GM21360 (cell line): ENCODE measurements around the gene NR4A3.
"Not testable (repeated sequence)": the region's sequence is repeated elsewhere in the genome, so short reads cannot be mapped to it uniquely, and the experiment has no call there.

ENCODE experiments used
- ATAC-seq: cut with Tn5 transposase; IDR thresholded peaks from one replicate; pipeline ENCODE4 v1.9.1; 2021; ENCODE audit warnings: mild to moderate bottlenecking, moderate library complexity; ENCODE audit not compliant: unreplicated experiment

The NR4A3 gene

DNA sequence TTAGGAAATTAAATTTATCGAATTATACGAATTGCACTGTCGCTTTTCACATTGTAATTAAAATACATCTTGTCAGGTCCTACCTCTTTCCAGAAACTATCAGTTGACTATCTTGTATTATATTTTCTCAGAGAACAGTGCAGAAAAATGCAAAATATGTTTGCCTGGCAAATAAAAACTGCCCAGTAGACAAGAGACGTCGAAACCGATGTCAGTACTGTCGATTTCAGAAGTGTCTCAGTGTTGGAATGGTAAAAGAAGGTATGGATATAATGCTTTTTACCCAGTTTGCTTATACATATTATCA, 10.8 kb downstream of the NR4A3 start:
- ATAC-seq: no peak

DNA sequence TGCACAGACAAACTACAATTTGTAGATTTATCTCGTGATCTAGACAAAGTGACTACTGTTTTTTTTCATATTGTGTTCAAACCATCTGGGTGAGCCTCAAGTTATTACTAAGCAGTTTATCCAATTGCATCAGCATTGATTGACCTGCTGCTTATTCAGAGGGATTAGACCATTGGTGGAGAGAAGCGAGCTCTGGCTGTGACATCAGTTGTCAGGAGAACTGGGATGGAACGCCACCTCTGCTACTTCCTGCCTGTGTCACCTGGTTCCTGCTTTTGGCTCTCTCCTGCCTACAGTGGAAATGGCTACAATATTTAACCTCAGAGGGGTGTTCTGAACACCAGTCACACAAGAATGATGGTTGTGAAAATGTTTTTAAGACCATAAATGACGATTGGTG, 12.1 kb downstream of the NR4A3 start:
- no peak for ATAC-seq

DNA sequence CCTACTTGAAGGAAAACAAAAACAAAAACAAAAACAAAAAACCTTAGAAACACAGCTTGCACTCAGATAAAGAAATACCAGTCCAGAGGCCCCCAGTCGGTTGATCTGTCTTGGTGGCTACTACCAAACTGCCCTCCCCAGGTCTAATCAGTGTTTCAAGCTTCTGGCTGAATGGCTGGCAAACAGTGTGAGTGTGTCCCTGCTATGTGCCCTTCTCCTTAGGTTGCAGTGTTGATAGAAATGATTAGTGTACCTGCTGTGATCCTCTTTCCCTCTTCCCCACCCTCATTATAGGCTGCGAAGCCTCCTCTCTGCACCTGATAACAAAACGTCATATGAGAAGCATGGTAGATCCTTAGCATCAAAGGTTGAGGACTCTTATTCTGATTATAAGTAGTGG, 12.8 kb downstream of the NR4A3 start:
- ATAC-seq: no peak

DNA sequence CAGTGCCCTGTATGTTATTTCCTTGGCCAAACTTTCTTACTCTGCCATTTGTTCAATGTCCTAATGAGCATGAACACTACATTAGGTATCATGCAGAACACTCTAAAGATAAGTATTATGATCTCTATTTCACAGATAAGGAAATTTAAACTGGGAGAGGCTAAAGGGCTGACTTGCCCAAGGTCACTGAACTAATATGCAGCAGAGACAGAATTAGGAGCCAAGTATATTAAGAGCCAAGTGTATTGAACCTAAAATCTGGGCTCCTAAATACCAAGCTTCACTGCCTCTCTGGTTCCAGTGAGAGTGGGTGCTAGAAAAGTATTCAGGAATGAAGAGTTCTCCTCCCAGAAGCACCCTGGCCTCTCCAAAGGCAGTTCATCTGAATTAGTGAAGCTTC, 13.5 kb downstream of the NR4A3 start:
- ATAC-seq: no peak

DNA sequence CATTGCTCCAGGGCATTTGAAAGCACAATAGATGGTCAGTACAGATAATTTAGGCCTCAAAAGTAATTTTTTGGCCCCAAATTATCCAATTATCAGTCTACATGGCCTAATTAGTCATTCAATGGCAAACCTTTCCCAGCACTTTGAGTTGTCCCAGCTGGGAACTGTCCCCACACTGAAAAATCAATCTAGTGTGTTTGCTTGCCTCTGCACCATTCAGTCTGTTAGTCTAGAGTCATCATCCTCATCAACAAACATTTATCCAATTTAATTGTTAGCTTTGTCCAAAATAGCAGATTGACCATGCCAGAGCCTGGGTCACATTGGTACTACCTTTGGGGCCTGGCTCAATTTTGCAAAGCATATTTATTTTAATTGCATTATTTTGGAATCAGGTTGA, 13.9 kb downstream of the NR4A3 start:
- no peak for ATAC-seq

DNA sequence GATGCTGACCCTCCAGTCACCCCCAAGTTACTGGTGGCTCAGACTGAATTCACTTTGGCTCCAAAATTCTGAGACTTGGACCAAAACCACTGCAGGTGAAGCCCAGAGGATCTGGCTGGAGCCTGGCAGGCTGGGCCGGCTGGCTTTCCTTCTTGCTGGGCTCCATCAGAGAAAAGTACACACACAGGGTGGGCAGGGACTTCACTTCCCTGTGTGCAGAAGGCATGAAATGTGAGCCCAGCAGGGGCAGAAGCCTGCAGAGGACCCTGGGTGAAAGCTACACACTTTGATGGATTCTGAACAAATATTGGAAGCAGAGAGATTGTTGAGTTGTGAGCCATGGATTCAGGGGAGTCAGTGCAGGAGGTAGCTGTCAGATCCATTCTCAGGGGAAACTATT, 18.4 kb downstream of the NR4A3 start:
- ATAC-seq: no peak

DNA sequence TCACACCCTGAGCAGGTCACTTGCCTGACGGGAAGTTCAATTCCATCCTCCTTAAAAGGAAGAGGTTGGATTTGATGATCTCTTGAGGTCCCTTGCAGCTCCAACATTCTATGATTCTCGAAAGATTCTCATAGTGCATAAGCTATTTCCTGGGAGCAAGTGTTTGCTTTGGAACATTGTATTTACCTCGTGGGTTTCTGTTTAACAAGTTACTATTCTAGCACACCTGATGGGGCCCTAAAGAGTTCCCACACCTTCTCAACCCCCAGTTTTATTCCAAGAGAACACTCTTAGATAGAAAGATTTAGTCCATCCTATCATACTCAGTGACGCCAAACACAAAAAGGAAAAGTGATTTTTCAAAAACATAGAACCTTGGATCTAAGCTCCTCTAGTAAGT, 23.4 kb downstream of the NR4A3 start:
- ATAC-seq: no peak

DNA sequence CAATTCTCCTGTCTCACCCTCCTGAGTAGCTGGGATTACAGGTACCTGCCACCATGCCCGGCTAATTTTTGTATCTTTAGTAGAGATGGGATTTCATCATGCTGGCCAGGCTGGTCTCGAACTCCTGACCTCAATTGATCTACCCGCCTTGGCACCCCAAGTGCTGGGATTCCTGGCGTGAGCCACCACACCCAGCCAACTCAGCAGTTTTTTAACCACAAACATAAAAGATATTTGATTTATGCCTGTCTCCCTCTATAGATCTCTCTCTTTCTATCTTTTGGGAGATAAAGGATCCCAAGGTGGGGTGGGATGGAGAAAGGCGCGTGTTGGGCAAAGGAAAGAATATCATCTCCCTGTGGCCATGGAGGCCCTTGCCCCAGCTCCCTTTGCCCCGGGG, 26.8 kb downstream of the NR4A3 start:
- ATAC-seq: no peak

DNA sequence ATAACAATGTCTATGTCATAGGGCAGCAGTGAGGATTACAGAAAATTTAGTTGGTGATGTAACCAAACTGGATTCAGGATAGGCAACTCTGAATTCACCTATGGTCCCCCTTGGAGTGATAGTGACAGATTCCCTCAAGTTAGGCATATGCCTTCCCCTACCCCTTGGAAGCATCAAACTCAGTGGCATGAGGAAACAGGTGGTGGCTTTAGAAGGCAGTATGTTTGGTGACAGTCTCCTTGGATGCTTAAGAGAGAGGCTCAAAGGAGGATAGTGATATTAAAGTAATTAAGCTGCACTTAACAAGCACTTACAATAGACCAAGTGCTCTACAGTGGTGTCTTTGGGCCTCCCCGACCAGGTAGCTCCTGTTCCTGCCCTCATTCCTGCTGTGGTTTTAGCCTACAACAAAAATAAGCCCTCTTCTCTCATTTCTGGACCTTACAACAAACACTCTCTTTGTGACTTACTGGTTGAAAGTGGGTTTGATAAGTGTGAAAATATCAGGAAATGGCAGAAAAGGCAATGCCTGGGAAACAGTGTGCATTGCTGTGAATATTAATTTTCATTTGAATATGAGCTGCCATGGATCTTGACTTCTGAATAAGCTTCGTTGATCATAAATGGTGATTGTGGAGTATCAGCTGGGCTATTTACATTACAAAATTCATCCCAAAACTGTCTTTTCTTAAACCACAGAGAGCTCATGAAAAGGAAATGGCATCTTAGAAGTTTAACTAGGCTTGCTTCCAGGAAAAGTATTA, 29.2 kb downstream of the NR4A3 start:
- ATAC-seq: no peak

DNA sequence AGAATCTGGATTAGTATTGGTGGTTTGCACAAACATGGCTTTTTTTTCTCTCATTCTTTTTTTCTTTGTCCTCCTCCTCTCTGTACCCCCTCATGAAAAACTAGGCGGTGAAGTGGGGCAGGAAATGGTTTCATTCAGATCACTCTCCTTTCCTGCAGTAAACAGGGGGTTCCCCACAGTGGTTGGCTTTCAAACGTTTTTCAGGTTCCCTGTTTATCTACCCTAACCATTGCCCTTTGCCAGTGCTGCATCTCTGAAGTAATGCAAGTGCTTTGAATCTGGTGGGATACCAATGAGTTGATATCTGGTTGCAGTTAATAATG, 29.8 kb downstream of the NR4A3 start:
- ATAC-seq: peak; percentile 88

DNA sequence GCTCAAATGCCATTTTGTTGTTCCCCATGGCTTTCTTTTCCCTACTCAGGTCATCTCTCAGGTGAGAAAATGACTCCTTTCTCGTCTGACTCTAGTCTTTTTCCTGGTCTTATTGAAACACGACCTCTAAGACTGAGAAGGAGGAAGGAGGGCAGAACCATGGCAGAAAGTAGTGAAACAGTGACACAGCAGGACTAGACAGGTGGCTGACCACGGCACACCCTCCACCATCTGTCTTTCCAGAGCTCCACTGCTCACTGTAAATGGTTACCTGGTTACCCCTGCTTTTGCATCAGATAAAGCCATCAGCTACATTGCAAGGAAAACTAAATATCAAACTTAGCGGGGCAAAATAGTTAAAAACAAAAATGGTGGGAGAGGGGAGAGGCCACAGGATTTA, 30.9 kb downstream of the NR4A3 start:
- no peak for ATAC-seq

DNA sequence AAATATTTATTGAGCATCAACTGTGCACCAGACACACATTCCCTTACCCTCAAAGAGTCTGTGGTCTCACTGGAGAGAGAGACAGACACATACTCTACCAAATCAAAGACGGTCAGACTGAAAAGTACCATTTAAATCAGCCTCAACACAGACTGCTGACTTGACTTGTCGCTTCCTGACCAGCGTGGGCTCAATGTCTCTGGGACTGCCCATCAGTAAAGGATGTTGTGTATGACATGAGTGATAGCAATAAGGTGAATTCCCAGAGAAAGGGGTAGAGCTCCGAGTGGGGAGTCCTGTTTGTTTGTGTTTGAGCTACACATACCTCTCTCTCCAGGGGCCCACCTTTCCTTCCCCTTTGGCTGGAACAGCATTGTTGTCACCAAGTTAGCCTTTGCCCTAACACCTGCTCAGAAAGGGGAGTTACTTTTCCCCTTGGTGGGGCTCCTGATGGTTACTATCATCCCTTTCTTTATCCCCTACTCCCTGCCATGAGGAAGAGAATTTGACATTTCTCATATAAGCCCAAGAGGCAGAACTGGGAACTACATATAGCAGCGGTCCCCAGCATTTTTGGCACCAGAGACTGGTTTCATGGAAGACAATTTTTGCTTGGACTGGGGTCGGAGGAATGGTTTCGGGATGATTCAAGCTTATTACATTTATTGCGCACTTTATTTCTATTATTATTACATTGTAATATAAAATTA, 33.9 kb downstream of the NR4A3 start:
- no peak for ATAC-seq

DNA sequence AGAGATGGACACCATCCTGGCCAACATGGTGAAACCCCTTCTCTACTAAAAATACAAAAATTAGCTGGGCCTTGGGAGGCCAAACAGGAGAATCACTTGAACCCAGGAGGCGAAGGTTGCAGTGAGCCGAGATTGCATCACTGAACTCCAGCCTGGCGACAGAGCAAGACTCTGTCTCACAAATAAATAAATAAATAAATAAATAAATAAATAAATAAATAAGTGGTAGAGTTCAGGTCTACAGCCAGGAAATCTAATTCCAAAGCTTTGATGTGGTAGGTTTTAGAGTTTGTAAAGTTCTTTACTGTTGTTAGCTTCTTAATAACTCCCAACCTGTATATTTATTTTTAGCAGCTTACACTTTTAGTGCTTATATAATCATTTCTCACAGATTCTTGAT, 35.9 kb downstream of the NR4A3 start:
- ATAC-seq: not testable (repeated sequence)

DNA sequence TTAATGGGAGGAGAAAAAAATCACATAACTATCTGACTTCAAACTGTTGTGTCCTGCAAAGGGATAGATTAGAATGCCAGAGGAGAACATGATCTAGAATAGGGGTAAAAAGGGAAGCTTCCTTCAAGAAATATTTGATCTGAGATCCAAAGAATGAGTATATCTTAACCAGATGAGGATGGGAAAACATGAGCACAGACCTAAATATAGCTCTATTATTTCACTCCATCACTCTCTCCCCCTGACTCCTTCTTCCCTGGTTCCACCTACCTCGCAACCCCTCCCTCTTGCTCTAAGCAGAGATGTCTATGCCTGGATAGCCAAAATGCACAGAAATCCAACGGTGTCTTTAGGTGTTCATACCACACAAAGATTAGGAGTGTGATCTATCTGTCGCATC, 36.4 kb downstream of the NR4A3 start:
- ATAC-seq: no peak

DNA sequence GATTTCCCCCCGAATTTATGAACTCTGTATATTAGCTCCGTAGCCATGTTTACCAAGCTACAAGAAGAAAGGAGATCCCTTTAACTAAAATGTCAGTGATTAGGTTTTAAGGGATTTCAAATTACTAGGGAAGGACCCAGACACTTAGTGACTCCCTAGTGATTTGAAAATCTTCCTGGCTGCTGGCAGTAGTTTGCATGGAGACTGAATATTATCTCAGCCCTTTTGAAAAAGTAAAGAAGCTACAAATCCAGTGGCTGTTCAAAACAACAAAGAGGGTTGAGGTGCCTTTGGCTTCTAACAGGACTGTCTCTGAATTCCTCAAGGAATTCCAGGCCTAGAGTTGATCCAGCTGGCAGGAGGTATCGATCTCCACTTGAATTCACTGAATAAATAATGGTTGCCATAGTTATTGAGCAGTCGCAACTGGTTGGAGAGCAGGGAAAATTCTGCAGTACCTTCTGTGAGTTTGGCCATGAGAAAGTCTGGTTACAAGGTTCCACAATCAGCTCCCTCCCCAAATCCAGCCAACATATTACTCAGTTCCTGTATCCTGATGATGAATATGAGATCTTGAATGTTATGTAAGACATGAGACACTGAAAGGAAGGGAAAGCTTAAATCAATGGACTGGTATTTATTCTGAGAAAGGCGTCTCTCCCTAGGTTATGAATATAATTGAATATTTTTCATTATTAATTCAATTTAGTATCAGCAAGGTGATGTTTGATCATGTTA, 37.7 kb downstream of the NR4A3 start:
- ATAC-seq: no peak

DNA sequence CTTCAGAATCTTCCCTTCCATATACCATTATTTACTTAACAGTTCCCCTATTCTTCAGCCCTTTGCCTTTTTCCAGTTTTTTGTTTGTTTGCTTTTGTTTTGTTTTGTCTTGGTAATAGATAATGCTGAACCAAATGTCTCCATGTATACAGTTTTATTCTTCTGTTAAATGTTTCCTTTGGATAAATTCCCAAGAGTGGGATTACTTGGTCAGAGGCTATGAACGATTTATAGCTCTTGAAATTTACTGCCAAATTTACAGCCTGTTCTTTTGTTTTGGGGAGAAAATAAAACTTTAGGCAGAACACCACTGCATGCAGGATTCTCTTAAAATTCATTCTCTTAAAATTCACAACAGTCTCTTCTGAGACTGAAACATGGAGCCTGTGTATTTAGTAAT, 38.6 kb downstream of the NR4A3 start:
- ATAC-seq: no peak

DNA sequence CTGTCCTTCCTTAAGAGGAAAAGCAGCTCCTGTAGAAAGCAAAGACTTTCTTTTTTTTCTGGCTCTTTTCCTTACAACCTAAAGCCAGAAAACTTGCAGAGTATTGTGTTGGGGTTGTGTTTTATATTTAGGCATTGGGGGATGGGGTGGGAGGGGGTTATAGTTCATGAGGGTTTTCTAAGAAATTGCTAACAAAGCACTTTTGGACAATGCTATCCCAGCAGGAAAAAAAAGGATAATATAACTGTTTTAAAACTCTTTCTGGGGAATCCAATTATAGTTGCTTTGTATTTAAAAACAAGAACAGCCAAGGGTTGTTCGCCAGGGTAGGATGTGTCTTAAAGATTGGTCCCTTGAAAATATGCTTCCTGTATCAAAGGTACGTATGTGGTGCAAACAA, 42.3 kb downstream of the NR4A3 start:
- ATAC-seq: no peak

DNA sequence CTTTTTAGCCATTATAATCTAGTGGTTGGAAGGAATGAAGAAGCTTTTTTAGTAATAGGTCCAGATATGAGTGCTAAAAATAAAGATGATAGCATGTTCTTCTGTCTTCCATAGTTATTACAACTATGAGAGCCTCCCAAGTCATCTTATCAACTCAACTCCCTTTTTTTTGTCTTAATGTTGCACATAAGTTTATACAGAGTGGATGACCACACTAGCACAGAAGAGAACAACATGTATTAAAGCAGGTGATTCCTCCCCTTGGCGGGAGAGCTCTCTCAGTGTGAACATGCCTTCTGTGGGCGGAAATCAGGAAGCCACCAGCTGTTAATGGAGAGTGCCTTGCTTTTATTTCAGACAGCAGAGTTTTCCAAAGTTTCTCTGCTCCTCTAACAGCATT, 44.7 kb downstream of the NR4A3 start:
- no peak for ATAC-seq

DNA sequence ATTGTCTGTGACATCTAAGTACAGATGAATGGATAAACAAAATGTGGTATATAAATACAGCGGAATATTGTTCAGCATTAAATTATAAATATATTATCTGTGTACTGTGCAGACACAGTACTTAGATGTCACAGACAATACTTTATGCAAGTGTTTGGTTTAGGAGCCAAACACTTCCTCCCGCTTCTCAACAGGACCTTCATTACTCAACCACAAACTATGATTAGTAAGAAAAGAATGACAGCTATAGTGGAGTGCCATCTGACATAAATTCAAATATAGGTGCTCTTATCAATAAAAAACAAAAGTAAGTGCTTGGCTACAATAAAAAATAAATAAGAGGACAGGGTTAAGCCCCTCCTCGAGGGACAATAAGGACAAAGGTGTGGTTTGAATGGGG, 45.9 kb downstream of the NR4A3 start:
- peak; percentile 8 for ATAC-seq

DNA sequence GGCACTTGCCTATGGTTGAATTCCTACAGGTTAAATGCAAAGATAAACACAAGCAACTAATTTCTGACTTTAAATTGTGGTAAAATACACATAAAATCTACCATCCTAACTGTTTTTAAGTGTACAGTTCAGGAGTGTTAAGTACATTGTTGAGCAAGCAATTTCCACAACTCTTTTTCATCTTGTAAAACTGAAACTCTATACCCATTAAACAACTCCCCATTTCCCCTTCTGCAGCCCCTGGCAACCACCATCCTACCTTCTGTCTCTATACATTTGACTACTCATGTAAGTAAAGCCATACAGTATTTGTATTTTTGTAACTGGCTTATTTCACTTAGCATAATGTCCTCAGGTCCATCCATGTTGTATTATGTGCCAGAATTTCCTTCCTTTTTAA, 46.3 kb downstream of the NR4A3 start:
- ATAC-seq: peak; percentile 60

DNA sequence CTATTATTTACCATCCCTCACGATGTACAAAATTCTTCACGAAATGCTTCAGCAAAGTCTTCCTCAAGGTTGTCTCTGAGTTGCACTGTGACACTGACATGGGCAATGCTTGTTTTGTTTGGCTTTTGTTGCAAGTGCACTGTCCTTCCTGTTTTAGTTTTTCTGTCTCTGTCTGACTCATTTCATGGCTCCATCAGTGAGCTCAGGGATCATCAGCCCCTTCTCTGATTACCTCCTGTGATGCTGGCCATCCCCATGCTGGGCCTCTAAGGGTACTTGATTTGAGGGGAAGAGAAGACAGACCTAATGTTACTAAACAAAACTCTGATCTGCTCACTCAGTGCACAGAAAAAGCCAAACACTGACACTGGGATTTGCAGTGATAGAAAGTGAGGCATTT, 47.2 kb downstream of the NR4A3 start:
- ATAC-seq: peak; percentile 88

DNA sequence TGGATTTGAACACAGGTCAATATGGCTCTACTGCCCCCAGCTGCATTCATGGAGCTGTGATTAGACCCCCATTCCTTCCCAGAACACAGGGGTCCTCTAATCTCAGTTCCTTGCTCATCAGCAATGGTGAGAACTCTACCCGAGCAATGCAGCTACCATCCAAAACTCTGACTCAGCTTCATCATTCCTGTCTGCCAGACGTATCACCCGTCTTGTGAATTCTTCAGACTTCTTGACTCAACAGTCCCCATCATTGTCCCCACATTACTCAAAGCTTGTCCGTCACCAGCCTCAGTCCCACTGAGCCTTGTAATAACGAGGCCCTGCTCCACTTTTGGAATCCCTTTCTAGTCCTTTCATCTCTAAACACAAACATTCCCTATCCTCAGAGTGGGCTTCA, 48.4 kb downstream of the NR4A3 start:
- no peak for ATAC-seq
